DMS 273 treated with DMSO at 0.1 percent for 48 hours (cell line): Measurements from ENCODE around the gene PCED1B.
"Not testable (repeated sequence)": the region's sequence is repeated elsewhere in the genome, so short reads cannot be mapped to it uniquely, and the experiment has no call there.

ENCODE experiments used
- DNase-seq: peaks from one replicate; lab custom pipeline; 2025; lab: John Stamatoyannopoulos, UW

PCED1B gene

GRCh38 chr12:47088021-47088944, 8.9 kb downstream of the PCED1B start:
- no peak for DNase-seq

GRCh38 chr12:47091009-47091408, 11.6 kb downstream of the PCED1B start:
- DNase-seq: no peak

GRCh38 chr12:47094804-47095203, 15.4 kb downstream of the PCED1B start:
- no peak for DNase-seq

- no peak for DNase-seq
Measured at GRCh38 chr12:47095446-47096236, 16.2 kb downstream of the PCED1B start.

- no peak for DNase-seq
Measured at GRCh38 chr12:47097276-47097896, 18.0 kb downstream of the PCED1B start.

- DNase-seq: no peak
Measured at GRCh38 chr12:47098099-47098498, 18.7 kb downstream of the PCED1B start.

- no peak for DNase-seq
Measured at GRCh38 chr12:47099610-47100009, 20.2 kb downstream of the PCED1B start.

DNA sequence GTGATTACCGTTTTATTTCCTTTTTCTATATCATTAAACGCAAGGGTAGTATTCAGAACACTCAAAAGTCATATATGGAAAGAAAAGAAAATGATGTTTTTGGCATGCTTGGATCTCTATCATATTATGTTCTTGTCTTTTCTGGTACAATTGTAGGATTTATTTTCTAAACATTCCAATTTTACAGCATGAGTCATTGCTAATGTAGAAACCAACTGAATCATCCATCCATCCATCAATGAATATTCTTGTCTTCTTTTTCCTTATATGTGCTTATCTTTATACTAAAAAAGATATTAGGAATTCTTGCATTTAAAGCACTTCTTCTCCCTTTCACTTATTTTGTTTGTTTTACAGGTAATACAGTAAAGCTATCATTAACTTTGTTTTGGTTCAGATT, 20.7 kb downstream of the PCED1B start:
- no peak for DNase-seq

DNA sequence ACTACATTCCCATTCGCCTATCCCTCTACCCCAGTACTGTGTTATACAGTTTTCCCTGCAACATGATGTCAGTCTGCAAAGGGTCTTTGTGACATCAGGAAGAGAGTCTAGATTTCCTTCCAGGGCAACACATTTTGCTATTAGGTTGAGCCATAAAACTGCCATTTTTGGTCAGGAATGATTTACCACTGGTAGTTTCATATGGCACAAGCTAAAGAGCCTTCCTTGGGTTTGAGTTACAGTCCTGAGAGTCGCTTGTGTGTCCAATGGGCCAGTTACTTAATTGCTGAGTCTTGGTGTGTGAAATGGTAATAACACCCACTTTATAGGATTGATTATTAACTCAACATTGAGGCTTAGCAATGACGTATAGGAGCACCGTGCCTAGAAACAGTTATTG, 23.0 kb downstream of the PCED1B start:
- DNase-seq: no peak

- DNase-seq: no peak
Measured at GRCh38 chr12:47102845-47103651, 23.6 kb downstream of the PCED1B start.

DNA sequence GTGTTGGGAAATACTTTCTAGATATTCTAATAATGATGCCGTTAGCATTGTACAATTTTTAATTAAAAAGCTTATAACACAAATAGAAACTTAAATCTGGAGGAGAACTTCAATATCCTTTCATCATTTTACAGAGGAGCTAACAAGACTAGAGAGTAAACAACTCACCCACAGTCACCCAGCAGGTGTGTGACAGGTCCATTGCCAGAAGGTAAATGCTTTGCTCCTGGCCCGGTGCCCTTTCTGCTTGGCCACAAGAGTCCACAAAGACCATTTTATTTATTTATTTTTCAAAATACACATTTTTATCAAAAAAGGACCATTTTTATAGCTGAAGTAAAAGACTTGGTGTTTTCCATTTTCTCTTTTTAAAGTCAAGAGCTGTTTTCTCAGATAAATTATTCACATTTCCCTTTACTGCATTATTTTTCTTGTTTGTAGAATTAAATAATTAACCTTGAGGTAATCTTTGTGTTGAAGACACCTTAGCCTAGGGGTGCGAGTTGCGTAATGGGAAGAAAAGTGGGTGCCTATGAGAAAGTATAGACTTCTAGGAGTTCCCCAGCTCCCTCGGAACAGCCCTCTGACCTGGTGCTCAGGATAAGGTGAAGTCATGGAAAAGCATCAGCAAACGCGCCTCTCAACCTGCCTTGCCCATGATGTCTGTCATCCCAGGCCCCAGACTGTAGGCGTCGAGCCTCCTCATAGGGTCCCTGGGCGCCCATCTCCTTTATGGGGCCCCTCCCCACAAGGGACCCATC, 26.7 kb downstream of the PCED1B start:
- DNase-seq: no peak

DNA sequence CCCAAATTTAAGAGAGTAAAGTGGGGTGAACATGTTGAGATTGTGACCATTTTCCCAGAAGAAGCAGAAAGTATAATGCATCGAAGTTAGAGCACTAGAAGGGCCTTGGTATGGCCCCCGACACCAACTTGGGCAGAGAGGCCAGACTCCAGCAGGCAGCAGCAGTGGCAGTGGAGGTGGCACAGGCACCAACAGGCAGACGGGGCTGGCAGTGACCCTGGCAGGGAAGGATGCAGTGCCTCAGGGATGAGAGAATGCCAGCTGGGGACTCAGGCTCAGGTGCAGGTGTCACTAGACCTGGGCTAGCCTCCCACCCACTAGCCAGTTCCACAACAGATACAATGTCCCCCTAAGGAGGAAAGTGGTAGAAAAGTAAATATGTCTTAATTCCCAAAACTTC, 28.0 kb downstream of the PCED1B start:
- DNase-seq: no peak

- no peak for DNase-seq
Measured at GRCh38 chr12:47107926-47108325, 28.5 kb downstream of the PCED1B start.

DNA sequence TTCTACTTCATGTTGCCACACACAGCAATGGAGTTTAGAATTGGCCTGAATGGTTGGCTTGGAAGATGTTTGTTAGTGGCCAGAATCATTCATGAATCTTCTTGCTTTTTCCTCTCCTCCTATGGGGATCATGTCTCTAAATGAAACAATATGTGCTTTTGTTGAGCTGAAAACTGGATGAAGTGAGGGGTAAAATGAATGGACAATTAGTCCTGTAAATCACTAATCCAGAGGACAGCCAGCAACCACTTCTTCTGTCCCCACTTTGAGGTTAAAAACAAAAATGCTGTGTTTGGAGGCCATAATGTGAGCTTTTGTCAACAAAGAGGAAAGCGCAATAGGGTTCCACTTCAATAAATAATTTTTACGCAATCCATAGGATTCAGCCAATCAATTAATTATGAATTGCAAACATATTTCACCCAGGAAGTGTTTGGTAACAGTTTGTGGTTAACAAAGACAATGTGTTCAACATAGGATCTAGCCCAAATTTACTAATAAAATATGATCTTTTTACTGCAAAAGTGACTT, 30.7 kb downstream of the PCED1B start:
- DNase-seq: no peak

GRCh38 chr12:47110718-47111391, 31.4 kb downstream of the PCED1B start:
- DNase-seq: no peak

GRCh38 chr12:47111392-47111778, 32.0 kb downstream of the PCED1B start:
- DNase-seq: no peak

- no peak for DNase-seq
Measured at GRCh38 chr12:47111854-47112253, 32.4 kb downstream of the PCED1B start.

- no peak for DNase-seq
Measured at GRCh38 chr12:47112679-47113078, 33.3 kb downstream of the PCED1B start.

GRCh38 chr12:47114481-47114892, 35.1 kb downstream of the PCED1B start:
- no peak for DNase-seq

- DNase-seq: not testable (repeated sequence)
Measured at GRCh38 chr12:47117305-47117704, 37.9 kb downstream of the PCED1B start.
